GM23338 (cell line): Measurements from ENCODE around the gene SCCPDH. TPM values are rescaled to one million over a fixed set of nuclear protein-coding genes. Genes with fewer than 3 reads are reported as not detected.

ENCODE experiments used
- ATAC-seq: fragments of 200-7000 bp; cut with Tn5 transposase; 3 replicates; pipeline ENCODE4 v1.9.1; 2020
- DNase-seq: peaks from one replicate; pipeline ENCODE4 v3.0.0-alpha.2; 2015; ENCODE audit warnings: low spot score
- H2AFZ ChIP-seq: fragments of 200-600 bp; sonication (generic); 2 replicates; pipeline ENCODE4 v1.8.0; 2016; ENCODE audit warnings: antibody characterized with exemption, mild to moderate bottlenecking, moderate library complexity
- H3F3A ChIP-seq: fragments of 200-600 bp; sonication (generic); replicated peaks from 2 replicates; pipeline ENCODE4 v1.8.0; 2017; ENCODE audit warnings: antibody characterized with exemption, mixed run types, low read depth
- H3K27ac ChIP-seq: fragments of 200-600 bp; sonication (generic); 2 replicates; pipeline ENCODE4 v1.6.1; 2016; ENCODE audit warnings: low read depth
- H3K27me3 ChIP-seq: fragments of 200-600 bp; sonication (generic); 2 replicates; pipeline ENCODE4 v1.8.0; 2016; ENCODE audit warnings: mild to moderate bottlenecking, mixed run types, moderate library complexity; ENCODE audit not compliant: insufficient read depth
- H3K36me3 ChIP-seq: fragments of 200-600 bp; sonication (generic); 2 replicates; pipeline ENCODE4 v1.8.0; 2016; ENCODE audit warnings: mild to moderate bottlenecking; ENCODE audit not compliant: insufficient read depth
- H3K4me1 ChIP-seq: fragments of 200-600 bp; sonication (generic); 2 replicates; pipeline ENCODE4 v1.8.0; 2016; ENCODE audit warnings: mild to moderate bottlenecking, moderate library complexity; ENCODE audit not compliant: insufficient read depth
- H3K4me2 ChIP-seq: fragments of 200-600 bp; sonication (generic); 2 replicates; pipeline ENCODE4 v1.7.1; 2017; ENCODE audit warnings: mixed run types
- H3K4me3 ChIP-seq: fragments of 200-600 bp; sonication (generic); 2 replicates; pipeline ENCODE4 v1.6.1; 2016; ENCODE audit warnings: mixed run types
- H3K79me2 ChIP-seq: fragments of 200-600 bp; sonication (generic); replicated peaks from 2 replicates; pipeline ENCODE4 v1.8.0; 2017; ENCODE audit warnings: mild to moderate bottlenecking; ENCODE audit not compliant: insufficient read depth
- H3K9me2 ChIP-seq: fragments of 200-600 bp; sonication (generic); 2 replicates; pipeline ENCODE4 v1.8.0; 2017; ENCODE audit not compliant: insufficient read depth
- H4K20me1 ChIP-seq: fragments of 200-600 bp; sonication (generic); replicated peaks from 2 replicates; pipeline ENCODE4 v1.8.0; 2017; ENCODE audit warnings: mild to moderate bottlenecking; ENCODE audit not compliant: insufficient read depth
- H3K27ac Mint-ChIP-seq: 2 replicates; pipeline ENCODE4 v1.8.0; 2020; ENCODE audit warnings: inconsistent platforms, mild to moderate bottlenecking, moderate library complexity, mixed read lengths
- H3K27me3 Mint-ChIP-seq: 3 replicates; pipeline ENCODE4 v1.8.0; 2022; ENCODE audit warnings: low read depth, mild to moderate bottlenecking, moderate library complexity, mixed read lengths, inconsistent platforms; ENCODE audit not compliant: insufficient read depth, poor library complexity
- H3K36me3 Mint-ChIP-seq: 3 replicates; pipeline ENCODE4 v1.8.0; 2021; ENCODE audit warnings: low read depth, mild to moderate bottlenecking, inconsistent platforms, moderate library complexity, mixed read lengths
- H3K4me1 Mint-ChIP-seq: 3 replicates; pipeline ENCODE4 v1.8.0; 2020; ENCODE audit warnings: mild to moderate bottlenecking, inconsistent platforms, mixed read lengths
- H3K4me3 Mint-ChIP-seq: 3 replicates; pipeline ENCODE4 v1.8.0; 2021; ENCODE audit warnings: moderate library complexity, mild to moderate bottlenecking, inconsistent platforms, mixed read lengths
- H3K9me3 Mint-ChIP-seq: 3 replicates; pipeline ENCODE4 v1.8.0; 2020; ENCODE audit warnings: moderate library complexity, mild to moderate bottlenecking, inconsistent platforms, mixed read lengths
- CREB1 ChIP-seq: fragments of 250-450 bp; sonication (Bioruptor Pico); IDR thresholded peaks from 2 replicates; pipeline ENCODE4 v1.5.0; 2020; ENCODE audit warnings: low read depth, mild to moderate bottlenecking, moderate library complexity
- ETS1 ChIP-seq: IDR thresholded peaks from 2 replicates; pipeline ENCODE4 v1.6.1; 2016; ENCODE audit warnings: antibody characterized with exemption
- EZH2phosphoT487 ChIP-seq: fragments of 200-600 bp; sonication (generic); IDR thresholded peaks from one replicate; pipeline ENCODE4 v1.8.1; 2018; ENCODE audit warnings: antibody characterized with exemption; ENCODE audit not compliant: unreplicated experiment
- JUNB ChIP-seq: IDR thresholded peaks from one replicate; pipeline ENCODE4 v1.6.1; 2016; ENCODE audit warnings: antibody characterized with exemption; ENCODE audit not compliant: unreplicated experiment
- REST ChIP-seq: IDR thresholded peaks from one replicate; pipeline ENCODE4 v1.6.1; 2018; ENCODE audit warnings: antibody characterized with exemption; ENCODE audit not compliant: unreplicated experiment
- STAT1 ChIP-seq: IDR thresholded peaks from one replicate; pipeline ENCODE4 v1.6.1; 2016; ENCODE audit warnings: antibody characterized with exemption; ENCODE audit not compliant: unreplicated experiment
- ZNF114 ChIP-seq: fragments of 250-450 bp; sonication (Bioruptor Pico); IDR thresholded peaks from 2 replicates; pipeline ENCODE4 v1.5.0; 2020; ENCODE audit warnings: mild to moderate bottlenecking, moderate library complexity
- ZNF331 ChIP-seq: fragments of 250-450 bp; sonication (Bioruptor Pico); IDR thresholded peaks from 2 replicates; pipeline ENCODE4 v1.5.0; 2020; ENCODE audit warnings: low read depth, mild to moderate bottlenecking, moderate library complexity
- ZNF462 ChIP-seq: fragments of 250-450 bp; sonication (Bioruptor Pico); IDR thresholded peaks from 2 replicates; pipeline ENCODE4 v1.5.0; 2020; ENCODE audit warnings: mild to moderate bottlenecking, moderate library complexity
- polyA plus RNA-seq: library from polyadenylated mRNA; unstranded; fragments of >200 nt; fragmentation: Nextera tagmentation; extraction: Ambion mirVana; gene quantifications from 2 replicates; pipeline ENCODE4 v1.2.1, GENCODE V29; 2016
- total RNA-seq: library from RNA; depleted of rRNA; stranded (reverse); fragments of >200 nt; shearing (Covaris generic); gene quantifications from 2 replicates; pipeline ENCODE4 v1.2.3, GENCODE V29; 2014
- TF ChIP-seq, protein P1 (sequence below), 2 experiments: fragments of 200-600 bp in 1 of 2; sonication (generic) in 1 of 2; conservative IDR thresholded peaks; 2 replicates each; pipeline versions ENCODE4 v1.5.1 to v1.6.1; 2016 to 2017; ENCODE audit warnings: antibody characterized with exemption in 2 of 2, low read depth in 2 of 2, mild to moderate bottlenecking in 2 of 2, moderate library complexity in 1 of 2

Gene SCCPDH
- total and polyA plus RNA-seq, 2 experiments from 2014 or later: 14.4 to 18.8 TPM

DNA sequence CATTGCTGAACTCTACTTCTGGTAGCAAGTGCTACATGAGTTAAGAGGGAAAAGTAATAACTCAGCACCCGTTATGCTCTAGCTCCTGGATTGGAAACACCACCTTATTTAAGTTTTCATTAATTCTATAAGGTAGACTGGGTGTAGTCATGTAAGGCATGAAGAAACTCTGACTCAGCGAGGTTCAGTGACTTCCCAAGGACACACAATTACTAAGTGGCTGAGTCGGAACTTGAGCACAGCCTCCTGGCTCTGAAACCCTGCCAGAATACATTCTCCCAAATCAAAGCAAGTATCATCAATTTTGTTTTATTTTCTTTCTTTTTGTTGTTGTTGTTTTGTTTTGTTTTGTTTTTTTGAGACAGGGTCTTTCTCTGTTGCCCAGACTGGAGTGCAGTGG, 29.1 kb upstream of the SCCPDH start:
- no peak for DNase-seq
- Histone ChIP-seq H3K27me3 (no peaks in the 10 kb centered on the region), H3K9me2 (no peaks in the 10 kb centered on the region), H4K20me1 (no peaks in the 10 kb centered on the region), H3K4me3 (no peak overlapping the region), H3K27ac (no peak overlapping the region), H3K79me2 (no peaks in the 10 kb centered on the region), H3K4me1 (no peaks in the 10 kb centered on the region), H3K4me2 (no peak overlapping the region), H3F3A (no peaks in the 10 kb centered on the region), H2AFZ (no peak overlapping the region), H3K36me3 (no peaks in the 10 kb centered on the region; the same call in 1 of the 2 replicates)
- Mint-ChIP-seq H3K4me1 (no peaks in the 10 kb centered on the region; the same call in 2 of the 3 replicates), H3K36me3 (peaks cover 22% of the 10 kb centered on the region), H3K27ac (no peak overlapping the region), H3K27me3 (peaks cover 21% of the 10 kb centered on the region), H3K4me3 (no peak overlapping the region), H3K9me3 (peaks cover 50% of the 10 kb centered on the region)
- ATAC-seq: no peak
- no peak for TF ChIP-seq REST
- TF ChIP-seq STAT1: no peak
- TF ChIP-seq, protein P1, sequence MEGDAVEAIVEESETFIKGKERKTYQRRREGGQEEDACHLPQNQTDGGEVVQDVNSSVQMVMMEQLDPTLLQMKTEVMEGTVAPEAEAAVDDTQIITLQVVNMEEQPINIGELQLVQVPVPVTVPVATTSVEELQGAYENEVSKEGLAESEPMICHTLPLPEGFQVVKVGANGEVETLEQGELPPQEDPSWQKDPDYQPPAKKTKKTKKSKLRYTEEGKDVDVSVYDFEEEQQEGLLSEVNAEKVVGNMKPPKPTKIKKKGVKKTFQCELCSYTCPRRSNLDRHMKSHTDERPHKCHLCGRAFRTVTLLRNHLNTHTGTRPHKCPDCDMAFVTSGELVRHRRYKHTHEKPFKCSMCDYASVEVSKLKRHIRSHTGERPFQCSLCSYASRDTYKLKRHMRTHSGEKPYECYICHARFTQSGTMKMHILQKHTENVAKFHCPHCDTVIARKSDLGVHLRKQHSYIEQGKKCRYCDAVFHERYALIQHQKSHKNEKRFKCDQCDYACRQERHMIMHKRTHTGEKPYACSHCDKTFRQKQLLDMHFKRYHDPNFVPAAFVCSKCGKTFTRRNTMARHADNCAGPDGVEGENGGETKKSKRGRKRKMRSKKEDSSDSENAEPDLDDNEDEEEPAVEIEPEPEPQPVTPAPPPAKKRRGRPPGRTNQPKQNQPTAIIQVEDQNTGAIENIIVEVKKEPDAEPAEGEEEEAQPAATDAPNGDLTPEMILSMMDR (conservative IDR thresholded peaks at IDR 0.05; ENCODE audit: low read depth in 2 of 2): no peak
- no peak for TF ChIP-seq ZNF114 (CRISPR knock-in tag)

DNA sequence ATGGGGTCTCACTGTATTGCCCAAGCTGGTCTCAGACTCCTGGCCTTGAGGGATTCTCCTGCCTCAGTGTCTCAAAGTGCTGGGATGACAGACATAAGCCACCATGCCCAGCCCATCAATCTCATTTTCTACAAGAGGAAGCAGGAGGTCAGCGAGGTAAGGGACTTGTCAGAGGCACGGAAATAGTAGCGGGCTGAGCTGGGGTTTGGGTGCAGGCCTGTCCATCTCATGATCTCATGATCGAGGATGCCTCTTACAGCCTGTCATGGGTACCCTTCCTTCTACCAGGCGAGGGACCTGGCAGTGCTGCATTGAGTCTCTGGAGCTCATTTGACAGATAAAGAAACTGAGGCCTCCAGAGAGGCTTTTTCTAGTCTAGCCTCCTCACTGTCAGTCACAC, 28.5 kb upstream of the SCCPDH start:
- no peaks in the 10 kb centered on the region for H3K27me3 ChIP-seq
- H3F3A ChIP-seq: no peaks in the 10 kb centered on the region
- H3K9me3 Mint-ChIP-seq: peaks cover 50% of the 10 kb centered on the region
- no peaks in the 10 kb centered on the region for H4K20me1 ChIP-seq
- ATAC-seq (no peak), DNase-seq (no peak)
- H3K9me2 ChIP-seq: no peaks in the 10 kb centered on the region
- H3K27ac ChIP-seq: no peak overlapping the region
- H3K27me3 Mint-ChIP-seq: peaks cover 21% of the 10 kb centered on the region
- H3K27ac Mint-ChIP-seq: no peak overlapping the region
- no peaks in the 10 kb centered on the region for H3K4me1 ChIP-seq
- H3K79me2 ChIP-seq: no peaks in the 10 kb centered on the region
- no peaks in the 10 kb centered on the region; the same call in 2 of the 3 replicates for H3K4me1 Mint-ChIP-seq
- no peak overlapping the region for H3K4me2 ChIP-seq
- peaks cover 22% of the 10 kb centered on the region for H3K36me3 Mint-ChIP-seq
- H3K4me3 ChIP-seq: no peak overlapping the region
- no peaks in the 10 kb centered on the region; the same call in 1 of the 2 replicates for H3K36me3 ChIP-seq
- no peak overlapping the region for H2AFZ ChIP-seq
- H3K4me3 Mint-ChIP-seq: no peak overlapping the region
- TF ChIP-seq EZH2phosphoT487: no peak
- TF ChIP-seq JUNB: no peak
- TF ChIP-seq ZNF331 (CRISPR knock-in tag): no peak
- no peak for TF ChIP-seq ZNF462 (CRISPR knock-in tag)
- TF ChIP-seq CREB1: no peak
- TF ChIP-seq ETS1: no peak
